Peyer's patch (tissue), 4 donors: ENCODE measurements around the gene RPGR.

Experiments used
- CTCF ChIP-seq, 6 experiments: fragments of 450-650 bp in 4 of 6; fragments of 200-600 bp in 2 of 6; sonication (generic) in 1 of 6; IDR thresholded peaks; one replicate each; pipeline ENCODE4 v1.5.1; 2017 to 2019; ENCODE audit warnings: antibody characterized with exemption in 6 of 6, mild to moderate bottlenecking in 3 of 6, moderate library complexity in 1 of 6
- POLR2A ChIP-seq, 2 donors: fragments of 450-650 bp; IDR thresholded peaks; one replicate each; pipeline ENCODE4 v1.5.1; 2017; ENCODE audit warnings: antibody characterized with exemption in 2 of 2, mild to moderate bottlenecking in 2 of 2, moderate library complexity in 2 of 2

GRCh38 chrX:38326086-38326485 is 1.2 kb downstream of the RPGR start:
- TF ChIP-seq CTCF (IDR thresholded peaks at IDR 0.05), result no peak
- TF ChIP-seq POLR2A (IDR thresholded peaks at IDR 0.05), result no peak
